ENCODE results near the gene GJA3. TPM values are rescaled to one million over a fixed set of nuclear protein-coding genes. Genes with fewer than 3 reads are reported as not detected.

Gene GJA3
- total RNA-seq, 1 experiment from 2014 or later, result 0.92 TPM

DNA sequence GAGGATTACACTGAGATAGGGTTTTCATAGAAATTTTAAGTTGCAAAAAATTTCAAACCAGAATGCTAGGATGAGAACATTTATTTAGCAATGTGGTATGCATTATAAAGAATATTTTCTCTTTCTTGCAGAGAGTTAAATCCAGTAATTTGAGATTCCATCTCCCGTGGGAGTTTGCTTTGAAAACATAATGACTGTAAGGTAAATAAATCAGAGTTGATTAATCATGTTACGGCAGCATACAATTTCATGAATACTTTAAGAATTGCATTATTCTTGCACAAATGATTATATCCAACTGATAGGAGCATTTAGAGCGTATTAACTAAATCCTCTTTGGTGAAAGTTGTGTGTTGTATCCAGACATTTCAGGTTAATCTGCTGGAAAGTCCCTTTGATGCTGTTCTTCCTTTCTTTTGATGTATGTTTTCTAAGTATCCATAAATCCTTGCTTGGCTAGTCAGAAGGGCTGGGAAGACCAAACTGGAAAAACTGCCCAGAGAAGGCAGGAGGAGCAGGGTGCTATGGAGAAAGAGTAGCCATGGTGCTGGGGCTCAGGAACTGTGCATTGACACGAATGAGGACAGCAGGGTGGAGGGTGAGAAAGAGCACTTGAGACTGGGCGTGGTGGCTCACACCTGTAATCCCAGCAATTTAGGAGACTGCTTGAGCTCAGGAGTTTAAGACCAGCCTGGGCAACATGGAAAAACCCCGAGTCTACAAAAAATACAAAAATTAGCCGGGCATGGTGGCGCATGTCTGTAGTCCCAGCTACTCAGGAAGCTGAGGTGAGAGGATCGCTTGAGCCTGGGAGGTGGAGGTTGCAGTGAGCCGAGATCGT lies 4.8 kb upstream of the GJA3 start:
- Histone ChIP-seq H3K9me3 (ENCODE audit: control insufficient read depth, low read depth, low read length) (no peaks in the 10 kb centered on the region), H2BK120ac (ENCODE audit: low read depth, low read length, poor library complexity, severe bottlenecking) (no peak overlapping the region), H4K20me1 (ENCODE audit: control insufficient read depth, insufficient read depth, insufficient read length) (no peaks in the 10 kb centered on the region), H3K4me2 (ENCODE audit: insufficient read depth, insufficient read length, low read length) (no peak overlapping the region), H3K23ac (ENCODE audit: insufficient read length, low read depth, low read length) (no peak overlapping the region), H4K5ac (ENCODE audit: insufficient read length, low read depth, low read length) (no peak overlapping the region), H3K9ac (ENCODE audit: extremely low read depth, insufficient read length, low read length) (no peak overlapping the region), H3T11ph (ENCODE audit: low read length) (no peak overlapping the region), H2BK12ac (ENCODE audit: insufficient read length, low read depth, low read length) (no peak overlapping the region), H3K4ac (ENCODE audit: low read depth, low read length) (no peak overlapping the region), H2BK15ac (ENCODE audit: low read depth, low read length) (no peak overlapping the region), H3K14ac (ENCODE audit: insufficient read depth, low read length) (no peak overlapping the region), H3K27me3 (ENCODE audit: insufficient read depth, low read length) (peaks cover 12% of the 10 kb centered on the region; the same call in 1 of the 2 replicates), H3K4me1 (ENCODE audit: insufficient read depth, low read length) (no peaks in the 10 kb centered on the region), H2BK5ac (ENCODE audit: insufficient read length, low read length) (no peak overlapping the region), H3K18ac (ENCODE audit: insufficient read length, low read depth, low read length) (no peak overlapping the region), H2BK20ac (ENCODE audit: low read depth, low read length, poor library complexity, severe bottlenecking) (no peak overlapping the region), H3K79me2 (ENCODE audit: insufficient read depth, low read length) (no peaks in the 10 kb centered on the region), H2AFZ (ENCODE audit: low read length) (no peak overlapping the region), H3K79me1 (ENCODE audit: insufficient read depth, low read depth, low read length, poor library complexity, severe bottlenecking) (no peaks in the 10 kb centered on the region), H4K8ac (replicated peaks; ENCODE audit: insufficient read length, low read depth, low read length) (no peak overlapping the region), H3K56ac (ENCODE audit: insufficient read length, low read depth, low read length) (no peak overlapping the region), H3K23me2 (ENCODE audit: insufficient read length, low read depth, low read length, poor library complexity, severe bottlenecking) (peaks cover 2% of the 10 kb centered on the region), H4K91ac (ENCODE audit: insufficient read length, low read depth, low read length) (no peak overlapping the region), H3K27ac (ENCODE audit: insufficient read length, low read depth, low read length) (no peak overlapping the region), H2AK5ac (ENCODE audit: insufficient read length, low read length) (no peak overlapping the region)
- H3K9me3 Mint-ChIP-seq, result peaks cover 0 to 3% of the 10 kb centered on the region in 2 experiments; a peak in 1 of 5 replicates
- H3K4me1 Mint-ChIP-seq, result no peaks in the 10 kb centered on the region; a peak in 2 of 4 replicates
- no peak overlapping the region for H3K4me3 Mint-ChIP-seq
- TF ChIP-seq, protein P1, sequence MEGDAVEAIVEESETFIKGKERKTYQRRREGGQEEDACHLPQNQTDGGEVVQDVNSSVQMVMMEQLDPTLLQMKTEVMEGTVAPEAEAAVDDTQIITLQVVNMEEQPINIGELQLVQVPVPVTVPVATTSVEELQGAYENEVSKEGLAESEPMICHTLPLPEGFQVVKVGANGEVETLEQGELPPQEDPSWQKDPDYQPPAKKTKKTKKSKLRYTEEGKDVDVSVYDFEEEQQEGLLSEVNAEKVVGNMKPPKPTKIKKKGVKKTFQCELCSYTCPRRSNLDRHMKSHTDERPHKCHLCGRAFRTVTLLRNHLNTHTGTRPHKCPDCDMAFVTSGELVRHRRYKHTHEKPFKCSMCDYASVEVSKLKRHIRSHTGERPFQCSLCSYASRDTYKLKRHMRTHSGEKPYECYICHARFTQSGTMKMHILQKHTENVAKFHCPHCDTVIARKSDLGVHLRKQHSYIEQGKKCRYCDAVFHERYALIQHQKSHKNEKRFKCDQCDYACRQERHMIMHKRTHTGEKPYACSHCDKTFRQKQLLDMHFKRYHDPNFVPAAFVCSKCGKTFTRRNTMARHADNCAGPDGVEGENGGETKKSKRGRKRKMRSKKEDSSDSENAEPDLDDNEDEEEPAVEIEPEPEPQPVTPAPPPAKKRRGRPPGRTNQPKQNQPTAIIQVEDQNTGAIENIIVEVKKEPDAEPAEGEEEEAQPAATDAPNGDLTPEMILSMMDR (conservative IDR thresholded peaks at IDR 0.05), result no peak
- H3K27me3 Mint-ChIP-seq (ENCODE audit: low read depth), result peaks cover 54% of the 10 kb centered on the region
- WGBS (ENCODE audit: extremely low coverage, insufficient read length, low lambda C conversion rate), result no CpG with 5 or more reads among the region's 11 CpGs
- DNase-seq, result no peak
- H3K36me3 Mint-ChIP-seq (ENCODE audit: insufficient read depth in 1 of 3, low read depth in 3 of 3), result no peaks in the 10 kb centered on the region
- no peak overlapping the region for H3K27ac Mint-ChIP-seq
